Measurements from ENCODE around the gene EXOC2. TPM values are rescaled to one million over a fixed set of nuclear protein-coding genes. Genes with fewer than 3 reads are reported as not detected.
A peak's percentile ranks its signal among the peaks of the same experiment; 100 is the strongest.

Gene EXOC2
- total RNA-seq (2016; rRNA removed; fragmentation: Illumina TruSeq; extraction: Trizol) (22.9 and 36.6 TPM in 2 replicates), polyA plus RNA-seq (2011; rRNA removed) (12.6 and 12.9 TPM in 2 replicates), polyA minus RNA-seq (2011; rRNA and poly(A)+ RNA removed; ENCODE audit: low replicate concordance) (28.4 and 31.4 TPM in 2 replicates), Bru-seq, nascent RNA (percentile 73 among the genes with signal in this experiment), BruChase-seq, experiment 1, labeled RNA remaining after a 6-hour chase (percentile 62 among the genes with signal in this experiment), BruChase-seq, experiment 2, labeled RNA remaining after a 2-hour chase (percentile 61 among the genes with signal in this experiment)
- total RNA-seq (2016; cell fraction: cytosol; rRNA removed; fragmentation: Illumina TruSeq; extraction: Trizol; ENCODE audit: low read depth): 6.8 and 7.3 TPM in 2 replicates
- total RNA-seq (2016; cell fraction: insoluble cytoplasmic fraction; rRNA removed; fragmentation: Illumina TruSeq; extraction: Trizol): 22.6 and 31.6 TPM in 2 replicates
- 7.4 and 8.0 TPM in 2 replicates for total RNA-seq (2016; cell fraction: membrane; rRNA removed; fragmentation: Illumina TruSeq; extraction: Trizol)
- total RNA-seq (2016; cell fraction: nucleus; rRNA removed; fragmentation: Illumina TruSeq; extraction: Trizol): 22.2 and 23.8 TPM in 2 replicates
- polyA plus RNA-seq (2011; cell fraction: cytosol; rRNA removed): 9.3 and 11.0 TPM in 2 replicates
- 14.9 and 16.2 TPM in 2 replicates for polyA plus RNA-seq (2011; cell fraction: nucleus; rRNA removed)
- 10.6 and 14.3 TPM in 2 replicates for polyA plus RNA-seq (2012)
- 3.4 and 4.8 TPM in 2 replicates for polyA plus RNA-seq (2016; cell fraction: cytosol; fragmentation: Illumina TruSeq; extraction: Trizol; ENCODE audit: low read depth)
- polyA plus RNA-seq (2016; cell fraction: insoluble cytoplasmic fraction; fragmentation: Illumina TruSeq; extraction: Trizol; ENCODE audit: low read depth): 23.3 and 23.8 TPM in 2 replicates
- 3.8 and 4.6 TPM in 2 replicates for polyA plus RNA-seq (2016; cell fraction: membrane; fragmentation: Illumina TruSeq; extraction: Trizol; ENCODE audit: low read depth)
- polyA plus RNA-seq (2016; cell fraction: nucleus; fragmentation: Illumina TruSeq; extraction: Trizol; ENCODE audit: insufficient read depth, low read depth): 17.0 and 17.2 TPM in 2 replicates
- polyA minus RNA-seq (2011; cell fraction: cytosol; rRNA and poly(A)+ RNA removed): 19.6 and 19.7 TPM in 2 replicates
- polyA minus RNA-seq (2011; cell fraction: nucleus; rRNA and poly(A)+ RNA removed): 41.3 and 44.3 TPM in 2 replicates
- long read RNA-seq, experiment 1, full-length matches to known transcripts: 7 of 13 reads
- long read RNA-seq, experiment 1, partial matches to known transcripts: 0 of 13 reads
- long read RNA-seq, experiment 1, other reads (novel, unspliced or antisense): 6 of 13 reads
- long read RNA-seq, experiment 2, full-length matches to known transcripts: 6 of 23 reads
- long read RNA-seq, experiment 2, partial matches to known transcripts: 10 of 23 reads
- long read RNA-seq, experiment 2, other reads (novel, unspliced or antisense): 7 of 23 reads

GRCh38 chr6:692858-693722 lies at the start of gene EXOC2:
Gene EXOC2, minus strand, starts transcription at chr6:693139. Its CDS starts 55,321 bp downstream, at chr6:637818.
- H4K20me1 ChIP-seq (ENCODE audit: insufficient read depth, low read length): no peaks in the 10 kb centered on the region
- H3K27me3 ChIP-seq (ENCODE audit: control insufficient read depth in 1 of 2, insufficient read depth in 2 of 2, low read length in 2 of 2): peaks cover 3 to 10% of the 10 kb centered on the region in 2 experiments; a peak in 3 of 5 replicates
- no TSS peak for BruUV-seq (replicated peaks)
- peak; percentile 55 for FAIRE-seq
- peak; percentile 94 for ATAC-seq
- H3K9me3 ChIP-seq (ENCODE audit: low read length): no peaks in the 10 kb centered on the region
- WGBS (ENCODE audit: low lambda C conversion rate): 2% methylated on average over 48 of the region's 63 CpGs
- H3K4me1 ChIP-seq (ENCODE audit: insufficient read depth, low read length): peaks cover 19% of the 10 kb centered on the region
- H3K4me3 ChIP-seq (replicated peaks in 1 of 3; ENCODE audit: insufficient read depth in 1 of 3, low read depth in 2 of 3, low read length in 3 of 3): peak within 1 kb of the TSS; percentile 80 to 96 (median 91)
- H3K27ac ChIP-seq (ENCODE audit: extremely low read length, insufficient read depth, low read length): peak within 1 kb of the TSS; percentile 76
- H2AFZ ChIP-seq (ENCODE audit: low read length): peak within 1 kb of the TSS; percentile 73
- H3K9ac ChIP-seq (ENCODE audit: insufficient read depth, low read depth, low read length): peak within 1 kb of the TSS; percentile 90
- POLR2A ChIA-PET: interaction anchor here (1.3 kb wide), 1 partner anchor 10 kb away, joined by 5 read pairs; no protein-coding TSS in a partner anchor
- peak within 1 kb of the TSS; percentile 94 for H3K4me2 ChIP-seq (ENCODE audit: low read depth, low read length)
- DNase-seq (ENCODE audit: low spot score): peak; percentile 78
- CTCF ChIA-PET (ENCODE audit: low intra/inter-chr PET ratio, low total read pairs): no interaction called here
- intact Hi-C loops (cut with micrococcal nuclease; ENCODE audit: unreplicated experiment) (no loop called here), in situ Hi-C loops (cut with HindIII; ENCODE audit: extremely low pct_ligation_motif_present, low pct_unique_long_range_greater_than_20kb) (no loop called here)
- peaks cover 25% of the 10 kb centered on the region for H3K79me2 ChIP-seq (ENCODE audit: insufficient read depth, low read length)
- H3K36me3 ChIP-seq (replicated peaks in 1 of 2; ENCODE audit: control insufficient read depth in 1 of 2, insufficient read depth in 2 of 2, low read length in 2 of 2): no peaks in the 10 kb centered on the region; a peak in 1 of 5 replicates
- TF ChIP-seq CHCHD3 (CRISPR knock-in tag; IDR thresholded peaks at IDR 0.05) (no peak; the same call in 1 of the 2 replicates), HDAC2 (CRISPR knock-in tag; IDR thresholded peaks at IDR 0.05) (peak; percentile 93), ZBTB3 (CRISPR knock-in tag; IDR thresholded peaks at IDR 0.05; ENCODE audit: borderline replicate concordance, low read depth) (0 out of 2 replicates have a peak, but pooled peaks have one; percentile 60), ZNF160 (CRISPR knock-in tag; IDR thresholded peaks at IDR 0.05) (peak; percentile 88; the same call in 1 of the 2 replicates), FOXP1 (IDR thresholded peaks at IDR 0.05) (no peak), FOXP1 (CRISPR knock-in tag; IDR thresholded peaks at IDR 0.05) (peak; percentile 48), ZNF841 (CRISPR knock-in tag; IDR thresholded peaks at IDR 0.05; ENCODE audit: borderline replicate concordance) (0 out of 2 replicates have a peak, but pooled peaks have one; percentile 34), ZNF589 (CRISPR knock-in tag; conservative IDR thresholded peaks at IDR 0.05) (peak; percentile 86; the same call in 1 of the 2 replicates), ZNF510 (CRISPR knock-in tag; IDR thresholded peaks at IDR 0.05; ENCODE audit: low read depth) (peak; percentile 67; the same call in 1 of the 2 replicates), SRSF9 (IDR thresholded peaks at IDR 0.05; ENCODE audit: borderline replicate concordance, insufficient read depth, low read depth, low read length, poor library complexity, severe bottlenecking) (no peak), SP4 (CRISPR knock-in tag; IDR thresholded peaks at IDR 0.05) (peak; percentile 87; the same call in 1 of the 2 replicates), ELK4 (CRISPR knock-in tag; IDR thresholded peaks at IDR 0.05; ENCODE audit: borderline replicate concordance) (peak; percentile 98; the same call in 1 of the 2 replicates), RELA (CRISPR knock-in tag; IDR thresholded peaks at IDR 0.05) (peak; percentile 92), KLF16 (CRISPR knock-in tag; IDR thresholded peaks at IDR 0.05) (peak; percentile 57 to 93; a peak in 2 of 4 replicates), HNF4A (CRISPR knock-in tag; IDR thresholded peaks at IDR 0.05) (peak; percentile 44; the same call in 1 of the 2 replicates), ZNF616 (CRISPR knock-in tag; IDR thresholded peaks at IDR 0.05; ENCODE audit: low read depth) (no peak), ZC3H4 (CRISPR knock-in tag; IDR thresholded peaks at IDR 0.05; ENCODE audit: borderline replicate concordance) (peak; percentile 62; the same call in 1 of the 2 replicates)

Data from HepG2 (cell line).